Body of pancreas (tissue), 4 donors: ENCODE measurements around the gene MRAP. TPM values are rescaled to one million over a fixed set of nuclear protein-coding genes. Genes with fewer than 3 reads are reported as not detected.
"Not testable (repeated sequence)": the region's sequence is repeated elsewhere in the genome, so short reads cannot be mapped to it uniquely, and the experiment has no call there.

Experiments
- ATAC-seq: fragments of 150-250 bp; one replicate; pipeline ENCODE4 v1.9.1; 2016
- DNase-seq, 4 donors: peaks; one replicate each; pipeline ENCODE4 v3.0.0-alpha.2; 2019
- H3K27ac ChIP-seq, 4 donors: fragments of 200-600 bp; sonication (generic); 1 replicate in 3 of 4; 2 replicates in 1 of 4; pipeline versions ENCODE4 v1.5.1 to v1.6.1; 2016 to 2019; ENCODE audit warnings: mild to moderate bottlenecking in 1 of 4, mixed read lengths in 1 of 4, moderate library complexity in 1 of 4
- H3K27me3 ChIP-seq, 2 donors: fragments of 200-600 bp; sonication (generic); one replicate each; pipeline ENCODE4 v1.6.0; 2016; ENCODE audit warnings: mild to moderate bottlenecking in 1 of 2
- H3K36me3 ChIP-seq, 2 donors: fragments of 200-600 bp; sonication (generic); replicated peaks in 1 of 2; 2 replicates each; pipeline ENCODE4 v1.5.1; 2016; ENCODE audit warnings: low read depth in 2 of 2; ENCODE audit not compliant: insufficient read depth in 1 of 2
- H3K4me1 ChIP-seq: fragments of 200-600 bp; sonication (generic); one replicate; pipeline ENCODE4 v1.6.0; 2016
- H3K4me3 ChIP-seq, 2 donors: fragments of 200-600 bp; sonication (generic); 1 replicate in 1 of 2; 2 replicates in 1 of 2; pipeline ENCODE4 v1.5.1; 2016 to 2019
- H3K9me3 ChIP-seq, 3 donors: fragments of 200-600 bp; sonication (generic); 1 replicate in 2 of 3; 2 replicates in 1 of 3; pipeline ENCODE4 v1.5.1; 2016
- POLR2A ChIP-seq, 3 donors: fragments of 450-650 bp; IDR thresholded peaks; one replicate each; pipeline ENCODE4 v1.6.1; 2016; ENCODE audit warnings: antibody characterized with exemption in 3 of 3, mild to moderate bottlenecking in 2 of 3
- WGBS, 2 donors: methylation state at CpG; one replicate each; pipeline ENCODE4 v1.1.5; 2017; 5-methylcytosine and 5-hydroxymethylcytosine counted together
- intact Hi-C: fragments of 100-400 bp; cut with DNase I; formaldehyde crosslinking; loops from one replicate; pipeline ENCODE4 v1.15.1; 2023
- total RNA-seq, 2 donors: library from RNA; depleted of rRNA; stranded (reverse); fragments of >200 nt; gene quantifications; one replicate each; pipeline ENCODE4 v1.1.0, GENCODE V29; 2016
- TF ChIP-seq, protein P1 (sequence below), 7 experiments: fragments of 450-650 bp in 4 of 7; fragments of 200-600 bp in 3 of 7; sonication (generic) in 3 of 7; IDR thresholded peaks; one replicate each; pipeline ENCODE4 v1.5.1; 2016 to 2019; ENCODE audit warnings: antibody characterized with exemption in 7 of 7

The MRAP gene
- total RNA-seq, 2 donors from 2014 or later, result 0.66 TPM; not detected in 1

DNA sequence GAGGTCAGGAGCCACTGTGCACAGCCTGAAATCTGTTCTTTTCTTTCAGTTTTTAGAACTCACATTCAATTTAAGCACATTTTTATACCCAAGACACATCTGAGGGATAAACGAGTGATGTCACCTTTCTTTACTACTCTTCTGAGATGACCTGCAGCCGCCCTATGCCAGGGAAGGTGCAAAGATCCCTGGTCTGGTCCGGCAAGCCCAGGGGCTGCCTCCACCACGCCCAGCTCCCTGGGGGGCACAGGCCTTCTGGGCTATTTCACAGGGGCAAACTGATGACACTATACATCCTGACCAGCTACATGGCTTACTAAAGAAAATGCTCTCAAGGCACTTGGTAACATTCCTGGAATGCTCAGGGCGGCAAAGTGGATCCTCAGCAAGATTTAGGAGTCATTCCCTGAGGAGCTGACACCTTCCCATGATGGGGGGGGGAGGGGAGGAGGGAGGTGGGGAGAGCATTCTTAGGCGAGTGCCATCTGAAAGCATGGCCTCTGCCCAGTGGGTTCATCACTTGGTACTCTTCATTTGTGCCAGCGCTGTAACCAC lies 11.3 kb downstream of the MRAP start:
- Histone ChIP-seq H3K4me1 (no peaks in the 10 kb centered on the region), H3K4me3 (no peak overlapping the region), H3K27me3 (no peaks in the 10 kb centered on the region), H3K36me3 (peaks cover 0 to 15% of the 10 kb centered on the region in 2 donors), H3K27ac (no peak overlapping the region), H3K9me3 (no peaks in the 10 kb centered on the region)
- TF ChIP-seq, protein P1, sequence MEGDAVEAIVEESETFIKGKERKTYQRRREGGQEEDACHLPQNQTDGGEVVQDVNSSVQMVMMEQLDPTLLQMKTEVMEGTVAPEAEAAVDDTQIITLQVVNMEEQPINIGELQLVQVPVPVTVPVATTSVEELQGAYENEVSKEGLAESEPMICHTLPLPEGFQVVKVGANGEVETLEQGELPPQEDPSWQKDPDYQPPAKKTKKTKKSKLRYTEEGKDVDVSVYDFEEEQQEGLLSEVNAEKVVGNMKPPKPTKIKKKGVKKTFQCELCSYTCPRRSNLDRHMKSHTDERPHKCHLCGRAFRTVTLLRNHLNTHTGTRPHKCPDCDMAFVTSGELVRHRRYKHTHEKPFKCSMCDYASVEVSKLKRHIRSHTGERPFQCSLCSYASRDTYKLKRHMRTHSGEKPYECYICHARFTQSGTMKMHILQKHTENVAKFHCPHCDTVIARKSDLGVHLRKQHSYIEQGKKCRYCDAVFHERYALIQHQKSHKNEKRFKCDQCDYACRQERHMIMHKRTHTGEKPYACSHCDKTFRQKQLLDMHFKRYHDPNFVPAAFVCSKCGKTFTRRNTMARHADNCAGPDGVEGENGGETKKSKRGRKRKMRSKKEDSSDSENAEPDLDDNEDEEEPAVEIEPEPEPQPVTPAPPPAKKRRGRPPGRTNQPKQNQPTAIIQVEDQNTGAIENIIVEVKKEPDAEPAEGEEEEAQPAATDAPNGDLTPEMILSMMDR (IDR thresholded peaks at IDR 0.05), result no peak
- TF ChIP-seq POLR2A (IDR thresholded peaks at IDR 0.05), result no peak
- WGBS, 2 donors, result 90 to 99% methylated on average over 5 to 7 of the region's 7 CpGs
- DNase-seq, result no peak
- ATAC-seq, result no peak
- intact Hi-C loops, result no loop called here

DNA sequence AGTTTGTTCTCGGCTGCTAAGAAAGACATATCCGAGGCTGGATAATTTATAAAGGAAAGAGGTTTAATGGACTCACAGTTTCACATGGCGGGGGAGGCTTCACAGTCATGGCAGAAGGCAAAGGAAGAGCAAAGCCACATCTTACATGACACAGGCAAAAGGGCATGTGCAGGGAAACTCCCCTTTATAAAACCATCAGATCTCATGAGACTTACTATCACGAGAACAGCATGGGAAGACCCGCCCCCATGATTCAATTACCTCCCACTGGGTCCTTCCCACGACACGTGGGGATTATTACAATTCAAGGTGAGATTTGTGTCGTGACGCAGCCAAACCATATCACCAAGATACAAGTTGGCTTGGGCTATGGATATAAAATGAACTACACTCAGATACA lies 12.3 kb downstream of the MRAP start:
- intact Hi-C loops, H3K9me3 ChIP-seq, ATAC-seq, DNase-seq, H3K27me3 ChIP-seq, H3K4me1 ChIP-seq, H3K4me3 ChIP-seq, H3K27ac ChIP-seq: not testable (repeated sequence)
- H3K36me3 ChIP-seq, result peaks cover 0 to 16% of the 10 kb centered on the region in 2 donors
- 93 to 95% methylated on average over 9 of the region's 9 CpGs for WGBS, 2 donors

DNA sequence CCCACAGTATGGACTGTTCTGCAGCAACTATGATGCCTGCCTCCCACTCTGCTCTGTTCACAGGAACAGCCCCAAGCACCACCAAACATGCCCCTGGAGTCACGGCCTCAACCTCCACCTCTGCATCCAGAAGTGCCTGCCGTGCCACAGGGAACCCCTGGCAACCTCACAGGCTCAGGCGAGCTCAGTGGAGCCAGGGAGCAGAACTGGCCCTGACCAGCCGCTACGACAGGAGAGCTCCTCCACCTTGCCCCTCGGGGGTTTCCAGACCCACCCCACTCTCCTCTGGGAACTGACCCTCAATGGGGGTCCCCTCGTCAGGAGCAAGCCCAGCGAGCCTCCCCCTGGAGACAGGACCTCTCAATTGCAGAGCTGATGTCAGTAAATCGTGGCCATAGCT lies 13.0 kb downstream of the MRAP start:
- H3K36me3 ChIP-seq, result peaks cover 0 to 19% of the 10 kb centered on the region in 2 donors
- no peak overlapping the region for H3K27ac ChIP-seq
- no peak overlapping the region for H3K4me3 ChIP-seq
- no peaks in the 10 kb centered on the region for H3K9me3 ChIP-seq
- intact Hi-C loops, result no loop called here
- TF ChIP-seq, protein P1 (IDR thresholded peaks at IDR 0.05), result no peak
- TF ChIP-seq POLR2A (IDR thresholded peaks at IDR 0.05), result no peak
- no peaks in the 10 kb centered on the region for H3K27me3 ChIP-seq
- 97 to 98% methylated on average over 8 to 9 of the region's 9 CpGs for WGBS, 2 donors
- ATAC-seq, result no peak
- H3K4me1 ChIP-seq, result no peaks in the 10 kb centered on the region
- DNase-seq, result no peak

DNA sequence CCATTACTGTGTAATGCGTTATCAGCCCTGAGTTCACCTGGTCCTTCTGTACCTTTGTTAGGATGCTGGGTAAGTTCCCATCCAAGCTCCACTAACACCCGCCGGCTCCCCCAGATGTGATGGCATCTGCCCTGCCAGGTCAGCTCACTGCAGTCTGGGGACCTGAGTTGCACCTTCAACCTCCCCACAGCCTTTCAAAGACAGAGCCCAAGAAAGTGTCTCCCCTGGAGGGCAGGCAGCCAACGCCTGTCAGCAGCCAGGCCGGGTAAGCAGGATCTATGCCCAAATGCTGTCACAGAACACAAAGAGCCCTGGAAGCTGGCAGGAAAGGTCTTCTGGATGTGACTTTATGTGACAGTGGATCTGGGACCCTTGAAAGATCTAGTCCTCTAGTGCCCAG lies 13.7 kb downstream of the MRAP start:
- no peak overlapping the region for H3K27ac ChIP-seq
- 81 to 93% methylated on average over 3 to 5 of the region's 5 CpGs for WGBS, 2 donors
- peaks cover 0 to 24% of the 10 kb centered on the region in 2 donors for H3K36me3 ChIP-seq
- DNase-seq (no peak), ATAC-seq (no peak)
- intact Hi-C loops, result no loop called here
- H3K4me1 ChIP-seq, result no peaks in the 10 kb centered on the region
- no peaks in the 10 kb centered on the region for H3K27me3 ChIP-seq
- H3K4me3 ChIP-seq, result no peak overlapping the region
- TF ChIP-seq, protein P1 (IDR thresholded peaks at IDR 0.05), result no peak
- no peak for TF ChIP-seq POLR2A (IDR thresholded peaks at IDR 0.05)
- H3K9me3 ChIP-seq, result no peaks in the 10 kb centered on the region

DNA sequence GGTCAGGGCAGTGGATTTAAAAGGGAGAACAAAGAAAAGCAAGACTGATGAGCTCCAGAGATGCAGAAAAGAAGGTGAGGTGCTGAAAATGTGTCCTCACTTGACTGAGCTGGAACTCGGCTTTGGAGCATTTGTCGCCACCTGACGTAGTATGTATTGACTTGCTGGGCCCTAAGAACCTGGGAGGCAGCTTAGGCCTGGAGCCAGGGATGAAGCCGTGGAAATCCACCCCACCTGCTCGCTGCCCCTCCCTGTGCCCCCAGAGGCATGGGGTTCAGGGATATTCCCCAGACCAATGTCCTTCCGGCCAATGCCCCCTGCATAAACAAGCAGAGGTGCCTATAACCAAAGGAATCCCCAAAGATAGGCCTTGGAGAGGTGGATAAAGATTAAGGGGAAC lies 14.3 kb downstream of the MRAP start:
- Histone ChIP-seq H3K4me3 (no peak overlapping the region), H3K27ac (no peak overlapping the region), H3K27me3 (no peaks in the 10 kb centered on the region), H3K4me1 (no peaks in the 10 kb centered on the region), H3K9me3 (no peaks in the 10 kb centered on the region), H3K36me3 (peaks cover 0 to 30% of the 10 kb centered on the region in 2 donors)
- TF ChIP-seq POLR2A (IDR thresholded peaks at IDR 0.05), result no peak
- TF ChIP-seq, protein P1 (IDR thresholded peaks at IDR 0.05), result no peak
- WGBS, 2 donors, result 94 to 98% methylated on average over 6 of the region's 6 CpGs
- no peak for ATAC-seq
- no peak for DNase-seq
- intact Hi-C loops, result no loop called here
